Measurements from ENCODE around the gene OR6S1. TPM values are rescaled to one million over a fixed set of nuclear protein-coding genes. Genes with fewer than 3 reads are reported as not detected.
A peak's percentile ranks its signal among the peaks of the same experiment; 100 is the strongest.

OR6S1 gene
- polyA plus RNA-seq, 6 donors from 2014 or later = not detected

DNA sequence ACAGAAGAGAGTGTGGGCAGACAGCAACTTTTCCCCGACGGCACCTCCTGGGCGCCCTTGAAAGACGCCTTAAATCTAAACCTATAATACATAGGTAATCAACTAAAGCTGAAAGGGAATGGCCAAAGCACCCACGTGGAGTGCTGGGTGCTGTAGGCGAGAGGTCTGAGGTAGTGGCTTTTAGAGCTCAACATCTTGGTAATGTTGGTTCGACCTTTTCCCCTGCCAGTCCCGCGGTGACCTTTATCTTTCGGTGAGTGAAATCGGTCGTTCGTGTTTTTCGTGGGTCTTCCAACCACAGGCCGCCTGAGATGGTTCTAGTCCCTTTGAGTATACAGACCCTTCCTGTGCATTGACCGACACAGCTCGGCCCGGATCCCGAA is 9.1 kb downstream of the OR6S1 start:
- peaks cover 37 to 56% (median 43%) of the 10 kb centered on the region in 3 donors for H3K4me1 Mint-ChIP-seq
- H3K9me3 Mint-ChIP-seq = peaks cover 0 to 15% (median 5%) of the 10 kb centered on the region in 7 donors
- H3K4me3 Mint-ChIP-seq = peak overlapping the region; percentile 50 to 92 (median 84)
- no peak for DNase-seq
- no peaks in the 10 kb centered on the region for H3K36me3 Mint-ChIP-seq
- peak overlapping the region in 4 of 6 donors; percentile 90 to 97 (median 96) for H3K27ac Mint-ChIP-seq
- peak; percentile 8 to 15 for ATAC-seq (ENCODE audit: low read depth in 2 of 2)
- peaks cover 0 to 76% (median 57%) of the 10 kb centered on the region in 3 donors for H3K27me3 Mint-ChIP-seq

DNA sequence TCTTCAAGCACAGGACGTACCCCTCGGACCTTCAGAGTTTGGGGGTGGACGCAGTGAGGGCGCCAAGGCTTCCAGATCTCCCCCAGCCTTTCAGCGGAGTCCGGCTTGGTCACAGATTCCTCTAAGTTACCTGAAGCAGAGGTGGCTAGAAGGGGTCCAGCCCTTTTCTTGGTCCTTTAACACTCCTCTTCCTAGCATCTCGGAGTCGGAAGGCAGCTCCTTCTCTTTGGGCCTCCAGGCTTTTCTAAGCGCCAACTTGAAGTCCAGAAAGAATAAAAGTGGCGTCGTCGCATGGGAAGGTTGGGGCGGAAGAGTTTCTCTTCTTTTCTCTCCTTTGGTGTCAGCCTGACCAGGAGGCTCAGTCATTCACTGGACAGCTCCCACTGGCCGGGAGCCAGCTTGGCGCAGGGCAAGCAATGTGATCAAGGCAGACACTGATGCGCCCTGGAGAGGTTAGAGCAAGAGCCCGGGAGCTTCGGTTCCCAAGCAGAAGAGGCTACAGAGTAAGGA is 9.6 kb downstream of the OR6S1 start:
- Mint-ChIP-seq H3K27me3 (peaks cover 0 to 81% (median 58%) of the 10 kb centered on the region in 3 donors), H3K36me3 (no peaks in the 10 kb centered on the region), H3K4me3 (peak overlapping the region; percentile 66 to 92 (median 84)), H3K27ac (peak overlapping the region in 4 of 6 donors; percentile 61 to 95 (median 80)), H3K4me1 (peaks cover 40 to 57% (median 43%) of the 10 kb centered on the region in 3 donors), H3K9me3 (peaks cover 0 to 15% (median 5%) of the 10 kb centered on the region in 7 donors)
- ATAC-seq (ENCODE audit: low read depth in 2 of 2) (no peak), DNase-seq (no peak)

DNA sequence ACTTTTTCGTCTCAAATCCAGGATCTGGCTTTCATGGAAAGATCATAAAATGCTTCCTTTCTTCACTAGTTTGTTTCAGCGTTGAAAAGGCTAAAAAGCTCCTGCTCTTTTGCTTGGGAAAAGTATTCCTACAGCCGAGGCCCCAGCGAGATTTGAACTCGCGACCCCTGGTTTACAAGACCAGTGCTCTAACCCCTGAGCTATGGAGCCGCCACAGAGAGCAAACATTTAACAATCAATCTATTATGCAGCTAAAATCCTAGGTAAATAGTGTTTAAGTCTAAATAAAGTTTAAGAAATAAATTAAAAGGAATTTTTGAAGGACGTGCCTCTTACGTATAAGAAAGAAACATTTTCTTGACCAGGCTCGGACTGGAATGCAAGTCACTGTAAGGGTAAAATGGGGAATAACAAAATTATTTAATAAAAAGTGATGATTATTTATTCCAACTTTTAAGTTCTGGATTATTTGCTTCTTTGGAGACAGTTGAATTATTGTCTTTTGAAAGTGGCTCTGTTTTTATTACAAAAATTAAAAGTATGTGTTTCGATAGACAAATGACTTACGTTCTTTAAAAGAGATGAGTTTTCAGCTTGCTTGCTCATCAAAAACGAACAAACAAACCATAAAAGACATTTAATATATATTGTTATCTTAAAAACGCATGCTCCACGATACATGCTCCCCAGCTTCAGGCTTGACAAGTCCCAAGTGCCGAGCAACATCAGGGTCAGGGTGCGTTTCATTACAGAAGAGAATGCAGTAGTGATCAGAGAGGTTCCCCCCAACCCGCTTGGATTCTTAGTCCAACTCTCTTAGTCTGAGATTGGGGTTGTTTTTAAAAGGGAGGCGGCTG is 10.2 kb downstream of the OR6S1 start:
- Mint-ChIP-seq H3K27ac (peak overlapping the region in 4 of 6 donors; percentile 49 to 95 (median 76)), H3K36me3 (no peaks in the 10 kb centered on the region), H3K4me3 (peak overlapping the region; percentile 66 to 92 (median 87)), H3K27me3 (peaks cover 0 to 82% (median 52%) of the 10 kb centered on the region in 3 donors), H3K4me1 (peaks cover 42 to 59% (median 43%) of the 10 kb centered on the region in 3 donors), H3K9me3 (peaks cover 0 to 15% (median 5%) of the 10 kb centered on the region in 7 donors)
- ATAC-seq (ENCODE audit: low read depth in 2 of 2) = peak; percentile 24 to 31
- DNase-seq = peak; percentile 42

GRCh38 chr14:20630340-20631022 is 11.0 kb downstream of the OR6S1 start:
- ATAC-seq (ENCODE audit: low read depth in 2 of 2) (peak; percentile 27 to 52), DNase-seq (peak; percentile 28)
- Mint-ChIP-seq H3K4me3 (peak overlapping the region; percentile 54 to 92 (median 86)), H3K27ac (peak overlapping the region in 5 of 6 donors; percentile 57 to 93 (median 68)), H3K4me1 (peaks cover 47 to 66% (median 50%) of the 10 kb centered on the region in 3 donors), H3K36me3 (no peaks in the 10 kb centered on the region), H3K27me3 (peaks cover 0 to 82% (median 47%) of the 10 kb centered on the region in 3 donors), H3K9me3 (peaks cover 0 to 15% (median 5%) of the 10 kb centered on the region in 7 donors)

- H3K9me3 Mint-ChIP-seq = peaks cover 0 to 15% (median 0%) of the 10 kb centered on the region in 7 donors
- H3K4me3 Mint-ChIP-seq = peak overlapping the region in 2 of 8 donors; percentile 2 to 16
- H3K36me3 Mint-ChIP-seq = no peaks in the 10 kb centered on the region
- H3K4me1 Mint-ChIP-seq = peaks cover 63 to 77% (median 65%) of the 10 kb centered on the region in 3 donors
- ATAC-seq (ENCODE audit: low read depth in 2 of 2) (no peak), DNase-seq (no peak)
- H3K27me3 Mint-ChIP-seq = peaks cover 0 to 77% (median 55%) of the 10 kb centered on the region in 3 donors
- H3K27ac Mint-ChIP-seq = peak overlapping the region in 3 of 6 donors; percentile 2 to 64 (median 45)
These were observed 13.2 kb downstream of the OR6S1 start for GRCh38 chr14:20628063-20628854.

GRCh38 chr14:20627346-20628027 is 14.0 kb downstream of the OR6S1 start:
- no peak for DNase-seq
- Mint-ChIP-seq H3K4me3 (peak overlapping the region in 3 of 8 donors; percentile 28 to 92 (median 75)), H3K4me1 (peaks cover 63 to 77% (median 66%) of the 10 kb centered on the region in 3 donors), H3K36me3 (no peaks in the 10 kb centered on the region), H3K9me3 (peaks cover 0 to 10% (median 0%) of the 10 kb centered on the region in 7 donors), H3K27ac (peak overlapping the region in 1 of 6 donors; percentile 20), H3K27me3 (peaks cover 3 to 77% (median 50%) of the 10 kb centered on the region in 3 donors)
- no peak for ATAC-seq (ENCODE audit: low read depth in 2 of 2)

DNA sequence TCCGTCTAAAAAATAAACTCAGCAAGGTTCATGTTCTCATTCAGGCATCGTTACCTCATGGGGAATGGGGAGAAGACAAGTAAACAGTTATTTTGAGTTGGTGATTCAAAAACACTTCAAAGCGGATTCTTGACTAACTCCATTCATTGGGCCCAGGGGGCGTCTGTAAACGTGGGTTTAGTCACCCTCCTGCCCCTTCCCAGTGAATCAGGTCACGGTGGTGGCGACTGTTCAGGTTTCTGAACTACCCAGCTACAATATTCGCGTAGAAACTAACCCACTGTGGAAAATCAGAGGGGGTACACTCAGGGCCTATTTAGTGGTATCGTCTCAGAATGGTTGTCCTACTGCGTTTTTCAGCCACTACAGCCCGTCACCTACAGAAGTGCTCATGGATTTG is 15.2 kb downstream of the OR6S1 start:
- peaks cover 0 to 10% (median 0%) of the 10 kb centered on the region in 7 donors for H3K9me3 Mint-ChIP-seq
- H3K27ac Mint-ChIP-seq = peak overlapping the region in 5 of 6 donors; percentile 39 to 99 (median 90)
- peak; percentile 7 for DNase-seq

GRCh38 chr14:20624495-20625070 is 16.9 kb downstream of the OR6S1 start:
- peak; percentile 66 to 82 for ATAC-seq (ENCODE audit: low read depth in 2 of 2)
- peaks cover 5 to 70% (median 55%) of the 10 kb centered on the region in 3 donors for H3K27me3 Mint-ChIP-seq

More for the DNA sequence above, 15.2 kb downstream of the OR6S1 start:
- ATAC-seq (ENCODE audit: low read depth in 2 of 2) = no peak
- Mint-ChIP-seq H3K4me3 (peak overlapping the region; percentile 28 to 93 (median 89)), H3K4me1 (peaks cover 63 to 74% (median 63%) of the 10 kb centered on the region in 3 donors), H3K27me3 (peaks cover 5 to 79% (median 55%) of the 10 kb centered on the region in 3 donors), H3K36me3 (no peaks in the 10 kb centered on the region)

DNA sequence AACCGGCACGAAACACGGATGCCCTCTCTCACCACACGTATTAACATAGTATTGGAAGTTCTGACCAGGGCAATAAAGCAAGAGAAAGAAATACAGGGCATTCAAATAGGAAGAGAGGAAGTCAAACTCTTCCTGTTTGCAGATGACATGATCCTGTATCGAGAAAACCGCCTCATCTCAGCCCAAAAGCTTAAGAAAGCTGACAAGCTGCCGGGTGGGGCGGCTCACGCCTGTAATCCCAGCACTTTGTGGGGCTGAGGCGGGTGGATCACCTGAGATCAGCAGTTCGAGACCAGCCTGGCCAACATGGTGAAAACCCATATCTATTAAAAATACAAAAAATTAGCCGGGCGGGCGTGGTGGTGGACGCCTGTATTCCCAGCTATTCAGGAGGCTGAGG is 17.7 kb downstream of the OR6S1 start:
- Mint-ChIP-seq H3K27ac (peak overlapping the region in 3 of 6 donors; percentile 4 to 99 (median 80)), H3K27me3 (peaks cover 5 to 74% (median 56%) of the 10 kb centered on the region in 3 donors), H3K9me3 (peaks cover 0 to 5% (median 0%) of the 10 kb centered on the region in 7 donors), H3K4me3 (peak overlapping the region; percentile 34 to 94 (median 83)), H3K4me1 (peaks cover 49 to 63% (median 54%) of the 10 kb centered on the region in 3 donors), H3K36me3 (no peaks in the 10 kb centered on the region)
- ATAC-seq (ENCODE audit: low read depth in 2 of 2) (no peak), DNase-seq (no peak)

More at GRCh38 chr14:20624495-20625070, 16.9 kb downstream of the OR6S1 start:
- peaks cover 53 to 63% (median 54%) of the 10 kb centered on the region in 3 donors for H3K4me1 Mint-ChIP-seq
- H3K4me3 Mint-ChIP-seq = peak overlapping the region; percentile 66 to 94 (median 91)
- H3K9me3 Mint-ChIP-seq = peaks cover 0 to 5% (median 0%) of the 10 kb centered on the region in 7 donors
- no peaks in the 10 kb centered on the region for H3K36me3 Mint-ChIP-seq
- DNase-seq = peak; percentile 58
- H3K27ac Mint-ChIP-seq = peak overlapping the region in 5 of 6 donors; percentile 95 to 99 (median 98)

- Mint-ChIP-seq H3K36me3 (no peaks in the 10 kb centered on the region), H3K27ac (peak overlapping the region in 4 of 6 donors; percentile 60 to 99 (median 74)), H3K4me1 (peaks cover 45 to 54% (median 50%) of the 10 kb centered on the region in 3 donors), H3K9me3 (peaks cover 0 to 5% (median 0%) of the 10 kb centered on the region in 7 donors), H3K4me3 (peak overlapping the region; percentile 64 to 92 (median 82)), H3K27me3 (peaks cover 5 to 67% (median 52%) of the 10 kb centered on the region in 3 donors)
- no peak for DNase-seq
- no peak for ATAC-seq (ENCODE audit: low read depth in 2 of 2)
These were observed 18.6 kb downstream of the OR6S1 start for GRCh38 chr14:20622816-20623291.

GRCh38 chr14:20620798-20621478 is 20.6 kb downstream of the OR6S1 start:
- no peak overlapping the region for H3K4me3 Mint-ChIP-seq
- H3K27me3 Mint-ChIP-seq = peaks cover 5 to 50% (median 48%) of the 10 kb centered on the region in 3 donors
- H3K27ac Mint-ChIP-seq = no peak overlapping the region
- no peaks in the 10 kb centered on the region for H3K36me3 Mint-ChIP-seq
- ATAC-seq (ENCODE audit: low read depth in 2 of 2) = no peak
- DNase-seq = no peak
- H3K9me3 Mint-ChIP-seq = peaks cover 0 to 5% (median 0%) of the 10 kb centered on the region in 7 donors
- H3K4me1 Mint-ChIP-seq = peaks cover 43 to 54% (median 44%) of the 10 kb centered on the region in 3 donors

Measured in naive B cell (primary cell).